Stimulated activated CD4-positive, alpha-beta T cell treated with anti-CD3 and anti-CD28 coated beads, TNF-alpha, amount 100 ng/mL, for 48 hours (primary cell): Measurements from ENCODE around the gene NEURL1.

Experiments used
- DNase-seq, 3 donors: peaks; one replicate each; pipeline ENCODE4 v3.0.0-alpha.2; 2020; ENCODE audit warnings: low read depth in 3 of 3

NEURL1 gene

DNA sequence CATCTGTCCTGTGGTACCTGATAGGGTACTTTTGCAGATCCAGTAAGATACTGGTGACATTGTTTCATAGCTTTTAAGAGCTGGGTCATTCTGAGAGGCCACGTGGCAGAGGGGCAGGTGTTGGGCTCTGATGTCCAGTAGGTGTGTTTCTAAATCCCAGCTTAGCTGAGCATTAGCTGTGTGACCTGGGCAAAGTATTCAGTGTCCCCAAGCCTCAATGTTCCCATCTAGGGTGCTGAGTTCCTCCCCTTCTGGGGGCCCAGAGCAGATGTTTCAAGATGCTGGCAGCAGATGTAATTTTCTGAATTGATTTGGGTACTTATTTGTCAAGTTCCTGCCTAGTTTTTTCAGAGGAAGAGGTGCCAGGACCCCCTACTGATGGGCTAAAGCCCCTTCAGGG lies 52.9 kb downstream of the NEURL1 start:
- DNase-seq: no peak

DNA sequence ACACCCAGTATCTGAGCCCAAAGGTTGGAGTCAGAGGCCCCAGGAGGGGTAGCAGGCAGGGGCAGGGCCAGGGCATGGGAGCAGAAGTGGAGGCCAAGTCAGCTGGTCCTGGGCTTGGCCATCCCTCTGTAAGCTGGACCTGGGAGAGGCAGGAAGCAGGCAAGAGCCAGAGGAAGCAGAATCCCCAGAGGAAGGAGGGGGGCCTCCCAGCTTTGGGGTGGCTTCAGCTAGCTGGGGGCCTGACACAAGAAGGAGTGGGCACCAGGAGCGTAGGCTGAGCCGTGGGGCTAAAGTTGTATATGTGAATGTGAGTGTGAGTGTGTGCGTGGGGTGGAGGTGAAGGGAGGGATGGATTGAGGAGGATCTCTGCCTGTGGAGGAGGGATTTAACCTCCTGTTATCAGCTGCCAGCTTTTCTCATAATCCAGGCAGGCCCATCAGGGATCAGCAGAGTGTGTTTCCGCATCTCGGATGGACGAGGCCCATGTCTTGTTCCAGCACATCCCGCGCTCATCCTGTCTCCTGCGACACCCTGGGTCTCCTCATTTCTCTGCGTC lies 54.0 kb downstream of the NEURL1 start:
- DNase-seq: no peak

DNA sequence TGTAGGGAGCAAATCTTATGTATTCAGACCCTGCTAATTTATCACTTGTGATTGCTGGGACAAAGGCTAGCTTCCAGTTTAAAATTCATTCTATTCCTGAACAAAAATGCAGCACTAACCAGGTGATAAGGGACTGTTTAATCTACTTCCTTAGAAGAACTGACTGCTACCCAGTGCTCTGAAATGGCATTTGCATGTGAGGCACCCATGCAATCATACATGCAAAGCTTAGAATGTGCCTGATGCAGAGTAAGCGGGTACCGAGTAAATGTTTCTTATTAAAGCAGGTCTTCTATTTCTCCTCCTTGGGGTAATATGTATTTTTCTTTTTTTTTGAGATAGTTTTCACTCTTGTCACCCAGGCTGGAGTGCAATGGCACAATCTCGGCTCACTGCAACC lies 54.5 kb downstream of the NEURL1 start:
- no peak for DNase-seq

DNA sequence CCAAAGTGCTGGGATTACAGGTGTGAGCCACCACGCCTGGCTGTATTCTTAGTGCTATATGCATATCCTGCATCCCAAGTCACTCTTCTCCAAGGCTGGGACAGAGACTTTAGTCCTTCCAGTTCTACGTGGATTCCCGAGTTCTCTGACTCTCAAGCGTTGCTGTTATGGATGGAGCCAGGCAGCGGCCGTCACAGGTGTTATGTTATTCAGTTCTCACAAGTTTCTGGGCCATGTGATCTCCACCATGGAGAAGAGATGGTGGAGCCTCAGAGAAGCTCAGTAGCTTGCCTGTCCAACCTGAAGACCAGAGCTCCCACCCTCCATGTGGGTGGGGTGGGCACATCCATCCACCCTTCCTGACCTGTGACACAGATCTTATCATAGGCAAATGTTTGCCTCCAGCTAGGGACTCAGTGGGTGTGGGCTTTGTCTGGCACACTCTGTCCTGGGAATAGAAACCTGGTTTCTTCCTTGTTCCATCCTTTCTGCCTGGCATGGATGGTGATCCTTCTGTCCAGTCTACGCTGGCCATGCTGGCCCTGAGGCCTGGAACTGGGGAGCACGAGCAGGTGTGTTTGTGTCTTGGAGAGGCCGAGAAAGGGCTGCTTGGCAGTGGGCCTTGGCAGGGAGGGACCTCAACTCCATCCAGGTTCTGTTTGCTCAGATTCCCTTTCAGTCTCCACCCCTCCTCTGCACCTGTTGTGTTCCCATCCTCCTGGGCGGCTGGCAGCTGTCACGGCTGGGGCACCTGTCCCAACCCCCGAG lies 55.3 kb downstream of the NEURL1 start:
- DNase-seq: no peak

DNA sequence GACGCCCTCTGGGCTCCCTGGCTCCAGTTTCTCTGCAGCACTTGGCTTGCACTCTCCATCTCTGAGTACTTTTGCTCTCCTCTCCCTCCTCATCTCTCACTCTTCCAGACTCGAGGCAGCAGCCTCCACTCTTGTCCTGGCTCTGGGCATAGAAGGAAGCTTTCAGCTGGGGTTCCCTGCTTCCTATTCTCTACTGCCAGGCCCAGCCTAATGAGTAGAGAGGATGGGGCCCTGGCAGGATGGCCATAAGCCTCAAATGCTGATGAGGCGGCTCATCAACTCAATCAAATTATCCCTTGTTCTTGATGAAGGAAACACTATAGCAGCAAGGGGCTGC lies 55.8 kb downstream of the NEURL1 start:
- no peak for DNase-seq

DNA sequence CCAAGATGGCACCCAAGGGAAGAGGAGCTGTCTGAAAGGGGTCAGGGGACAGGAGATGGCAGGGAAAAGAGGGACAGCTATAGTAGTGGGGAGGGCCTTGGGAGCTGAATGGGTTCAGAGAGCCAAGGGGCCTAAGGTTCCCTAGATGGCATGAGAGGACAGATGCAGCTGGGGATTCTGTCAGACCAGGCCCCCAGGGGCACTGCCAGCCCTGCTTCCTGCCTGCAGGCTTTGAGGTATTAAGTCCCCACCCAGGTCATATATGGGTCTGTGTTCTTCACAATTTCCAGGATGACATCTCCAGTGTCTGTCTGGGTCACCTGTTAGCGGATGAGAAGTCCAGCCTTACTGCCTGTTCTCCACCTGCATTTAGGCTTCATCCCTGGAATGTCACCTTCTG lies 56.7 kb downstream of the NEURL1 start:
- DNase-seq: no peak

DNA sequence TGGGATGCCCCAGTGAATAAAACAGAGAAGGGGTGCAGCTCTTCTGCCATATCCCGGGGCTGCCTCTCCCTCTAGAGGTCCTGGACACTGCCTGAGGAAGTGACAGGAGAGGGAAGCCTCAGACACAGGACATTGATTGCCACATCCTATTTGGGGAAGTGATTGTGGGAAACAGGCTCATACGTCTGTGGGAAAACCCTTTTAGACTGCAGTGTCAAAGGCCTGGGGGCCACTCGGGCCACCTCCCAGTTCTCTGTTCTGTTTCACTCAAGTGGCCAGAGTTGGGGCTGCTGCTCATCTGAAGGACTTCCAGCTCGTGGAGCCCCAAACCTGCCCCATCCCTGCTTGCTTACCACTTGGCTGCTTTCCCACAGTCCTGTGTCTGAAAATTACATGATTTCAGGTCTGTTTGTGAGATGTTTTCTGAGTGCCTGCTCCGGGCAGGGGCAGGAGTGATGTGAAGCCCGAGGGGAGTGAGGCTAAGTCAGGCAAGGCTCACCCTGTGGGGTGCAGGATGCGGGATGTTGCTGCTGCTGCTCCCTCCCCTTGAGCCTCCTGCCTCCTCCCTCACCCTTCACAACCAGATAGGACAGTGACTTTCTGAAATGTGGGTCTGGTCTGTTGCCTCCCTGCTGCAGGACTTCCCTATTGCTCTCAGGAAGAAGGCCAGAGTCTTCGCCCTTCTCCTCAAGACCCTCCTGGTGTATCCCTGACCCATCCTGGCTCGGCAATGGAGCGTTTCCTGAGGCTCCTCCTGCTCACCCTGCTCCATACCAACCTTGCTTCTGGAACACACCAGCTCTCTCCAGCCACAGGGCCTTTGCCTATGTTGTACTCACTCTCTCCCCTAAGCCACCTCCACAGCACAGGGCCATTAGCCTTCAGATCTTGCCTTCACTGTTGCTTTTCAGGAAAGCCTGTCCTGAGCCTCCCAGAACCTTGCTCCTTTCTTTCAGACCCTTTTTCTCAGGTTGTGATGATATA lies 58.4 kb downstream of the NEURL1 start:
- no peak for DNase-seq

DNA sequence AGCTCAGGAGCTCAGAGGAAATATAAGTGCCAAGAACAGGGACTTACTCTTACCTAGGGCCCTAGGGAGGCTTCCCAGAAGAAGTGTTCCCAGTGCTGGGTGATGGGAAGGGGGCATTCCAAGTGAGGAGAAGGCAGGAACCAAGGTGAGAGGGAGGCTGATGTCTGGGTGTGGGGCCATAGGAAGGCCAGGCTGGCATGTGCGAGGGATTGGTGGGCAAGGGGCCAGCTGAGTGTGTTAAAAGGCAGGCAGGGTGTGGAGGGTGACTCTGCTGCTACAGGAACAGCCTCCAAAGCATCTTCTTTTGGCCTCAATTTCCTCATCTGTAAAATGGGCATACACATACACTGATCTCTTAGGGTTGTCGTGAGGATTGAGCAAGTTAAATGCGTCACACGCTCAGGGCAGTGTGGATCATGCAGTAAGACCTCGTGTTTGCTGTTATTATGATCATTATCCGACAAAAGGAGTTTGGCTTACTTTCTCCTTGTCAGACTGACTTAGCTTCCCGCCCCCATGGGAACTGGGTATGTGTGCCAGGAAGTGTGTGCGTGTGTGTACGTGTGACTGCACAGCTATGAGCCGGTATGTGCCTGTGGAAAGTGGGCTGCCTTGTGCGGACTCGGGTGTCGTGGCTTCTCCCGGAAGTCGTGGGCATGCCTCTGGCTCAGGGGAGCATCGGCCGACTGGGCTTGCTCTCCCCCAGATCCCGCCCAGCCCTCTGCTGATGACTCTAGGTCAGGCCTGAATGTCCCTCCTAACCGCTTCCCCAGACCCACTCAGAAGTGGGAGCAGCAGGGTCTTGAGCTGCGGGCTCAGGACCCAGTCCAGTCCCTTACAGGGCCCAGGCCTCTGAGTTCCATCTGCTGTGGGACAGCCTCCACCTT lies 59.6 kb downstream of the NEURL1 start:
- no peak for DNase-seq

DNA sequence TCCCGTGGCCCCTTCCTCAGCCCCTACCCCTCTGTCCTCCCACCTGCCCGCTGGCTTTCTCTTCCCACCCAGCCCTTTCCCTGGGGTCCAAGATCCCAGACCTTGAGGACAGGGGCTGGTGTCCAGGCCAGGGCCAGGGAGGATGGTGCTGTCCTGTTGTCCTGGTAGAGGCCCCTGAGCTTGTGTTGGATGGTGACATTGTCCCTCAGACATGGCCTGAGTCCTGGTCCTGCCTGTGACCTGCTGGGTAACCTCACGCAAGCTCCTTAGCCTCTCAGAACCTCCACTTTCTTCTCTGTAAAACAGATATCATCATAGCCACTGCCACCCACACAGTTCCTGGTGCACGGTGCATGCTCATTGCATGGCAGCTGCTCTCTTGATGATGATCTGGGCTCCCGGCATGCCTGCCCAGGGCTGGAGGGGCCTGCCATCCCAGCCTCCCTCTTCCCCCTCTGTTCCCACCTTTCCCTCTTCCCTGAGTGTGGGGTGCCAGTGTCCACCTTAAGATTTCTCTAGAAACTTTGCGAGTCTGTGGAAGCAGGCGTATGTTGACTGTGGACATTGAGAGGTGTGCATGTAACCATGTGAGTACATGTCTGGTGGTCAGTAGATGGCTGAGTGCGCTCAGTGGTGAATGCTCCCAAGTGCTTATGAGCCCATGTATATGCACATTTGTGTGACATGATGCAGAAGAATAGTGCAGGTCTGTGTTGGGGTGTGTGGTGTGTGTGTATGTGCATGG lies 60.4 kb downstream of the NEURL1 start:
- DNase-seq: peak; percentile 22 to 53 (median 30)

DNA sequence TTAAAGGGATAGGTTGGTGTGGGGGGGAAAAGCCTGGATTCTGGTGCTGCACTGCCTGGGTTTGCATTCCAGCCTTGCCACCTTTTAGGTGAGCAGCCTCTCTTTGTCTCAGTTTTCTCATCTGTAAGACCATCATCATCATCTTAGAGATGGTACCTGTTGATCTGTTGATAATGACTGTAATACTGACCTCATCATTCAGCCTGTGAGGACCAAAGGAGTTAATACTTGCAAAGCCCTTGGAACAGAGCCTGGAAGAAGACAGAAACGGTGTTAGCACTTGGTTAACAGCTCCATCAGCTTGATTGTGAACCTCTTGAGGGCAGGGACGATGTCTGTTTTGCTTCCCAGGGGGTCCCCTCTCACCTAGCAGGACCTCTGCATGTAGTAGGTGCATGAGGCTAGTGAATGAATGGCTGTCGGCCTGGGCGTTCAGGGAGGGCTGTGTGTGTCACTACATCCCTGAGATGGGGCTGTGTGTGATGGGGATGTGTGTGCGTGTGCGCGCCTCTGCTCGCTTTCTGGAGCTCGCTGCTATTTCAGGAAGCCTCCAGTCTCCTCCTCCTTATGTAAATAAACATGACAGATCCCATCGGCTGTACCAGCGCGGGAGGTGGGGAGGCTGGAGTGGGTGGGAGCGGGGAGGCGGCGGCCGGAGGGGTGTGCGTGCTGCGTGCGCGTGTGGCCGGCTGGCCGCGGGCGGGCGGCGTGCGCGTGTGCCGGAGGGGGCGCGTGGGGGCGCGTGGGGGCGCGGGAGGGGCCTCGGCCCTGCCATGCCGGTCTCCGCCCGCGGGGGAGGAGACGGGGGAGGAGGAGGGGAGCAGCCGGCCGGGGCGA lies 61.2 kb downstream of the NEURL1 start:
- DNase-seq: peak in 1 of 3 donors; percentile 14

DNA sequence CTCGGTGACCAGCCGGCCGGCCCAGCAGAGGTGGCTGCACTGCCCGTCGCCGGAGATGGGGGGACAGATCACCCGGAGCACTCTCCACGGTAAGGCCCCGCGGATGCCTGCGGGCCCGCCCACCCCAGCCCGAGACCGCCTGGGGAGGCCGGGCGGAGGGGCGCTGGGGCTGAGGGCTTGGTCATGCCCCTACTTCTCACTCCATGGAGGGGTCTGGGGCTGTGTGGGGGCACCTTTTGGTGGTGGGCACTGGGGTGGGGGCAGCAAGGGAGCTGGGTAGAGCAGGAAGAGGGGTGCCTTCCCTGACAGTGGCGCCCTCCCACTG lies 61.8 kb downstream of the NEURL1 start:
- DNase-seq: no peak

DNA sequence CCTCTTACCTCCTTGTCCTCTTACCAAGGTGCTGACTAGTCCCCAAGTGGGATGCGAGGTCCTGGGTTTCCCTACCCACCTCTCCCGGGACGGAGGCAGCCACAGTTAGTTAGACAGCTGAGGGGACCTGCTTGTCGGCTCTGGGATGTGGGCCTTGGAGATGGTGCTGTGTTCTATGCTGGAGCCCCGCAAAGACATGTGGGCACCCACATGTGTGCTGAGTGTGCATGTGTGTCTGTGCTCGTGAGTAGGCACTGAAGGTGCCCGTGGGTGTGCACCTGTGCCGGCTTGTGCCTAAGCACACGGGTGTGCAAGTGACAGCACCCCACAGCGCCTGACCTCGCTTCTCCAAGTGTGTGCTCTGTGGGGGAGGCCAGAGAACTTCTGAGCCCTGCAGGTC lies 62.2 kb downstream of the NEURL1 start:
- DNase-seq: no peak

DNA sequence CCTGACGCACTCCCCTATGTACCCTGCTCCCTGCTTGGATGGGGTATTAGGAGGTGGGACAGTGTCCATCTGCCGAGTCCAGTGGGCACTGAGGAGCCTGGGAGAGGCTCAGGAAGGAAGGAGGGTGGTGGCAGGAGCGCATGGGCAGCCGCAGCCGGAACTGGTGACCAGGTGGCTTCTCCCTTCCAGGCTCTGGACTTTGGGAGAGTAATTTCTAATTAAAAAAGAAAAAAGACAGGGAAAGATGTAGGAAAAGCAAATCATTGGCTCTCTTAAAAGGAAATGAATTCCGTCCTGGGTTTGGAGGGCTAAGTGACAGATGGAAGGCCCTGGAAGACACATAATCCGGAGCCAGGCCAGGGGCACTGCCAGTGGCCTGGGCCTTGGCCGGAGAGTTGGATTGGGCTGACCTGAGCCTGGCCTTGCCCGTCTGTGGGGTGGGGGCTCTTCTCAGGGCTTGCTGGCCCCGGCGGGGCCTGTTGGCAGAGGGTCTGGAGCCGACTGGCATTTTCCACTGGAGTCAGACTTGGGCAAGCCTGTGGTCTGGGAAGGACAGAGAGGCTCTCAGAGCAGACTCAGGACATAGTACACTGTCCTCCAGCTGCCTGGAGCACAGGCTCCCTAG lies 63.0 kb downstream of the NEURL1 start:
- no peak for DNase-seq

DNA sequence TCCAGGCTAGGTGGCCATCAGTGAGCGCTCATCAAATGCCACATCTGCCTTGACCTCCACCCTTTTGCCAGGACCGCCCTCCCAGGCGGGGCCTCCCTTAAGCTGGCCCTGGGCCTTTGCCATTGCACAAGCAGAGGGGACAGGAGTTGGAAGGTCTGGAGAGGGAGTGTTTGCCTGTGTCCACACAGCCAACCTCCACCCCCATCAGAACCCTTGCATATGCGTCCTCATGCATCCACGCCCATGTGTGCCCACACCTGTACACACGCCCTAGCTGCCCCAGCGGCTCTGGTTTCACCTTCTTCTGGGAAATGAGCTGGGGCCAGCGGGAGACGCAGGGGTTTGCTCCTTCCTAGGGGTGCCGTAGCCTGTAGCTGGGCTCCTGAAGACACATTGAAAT lies 64.0 kb downstream of the NEURL1 start:
- no peak for DNase-seq

DNA sequence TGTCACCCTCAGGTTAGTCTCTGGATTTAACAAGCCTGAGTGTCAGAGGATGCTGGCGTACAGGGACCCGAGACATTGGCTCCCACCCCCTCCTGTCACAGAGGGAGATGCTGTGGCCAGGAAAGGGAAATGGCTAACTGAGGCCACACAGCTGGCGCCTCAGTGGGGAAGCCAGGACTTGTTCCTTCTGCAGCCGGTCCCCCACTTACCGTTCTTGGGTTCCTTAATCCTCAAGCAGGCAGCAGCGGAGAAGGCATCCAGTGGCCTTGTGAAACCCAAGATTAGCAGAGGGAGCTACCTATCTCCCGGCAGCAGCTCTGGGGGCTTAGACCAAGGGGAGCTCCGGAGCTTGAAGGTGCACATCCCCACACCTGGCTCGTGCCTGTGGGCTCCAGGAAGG lies 65.4 kb downstream of the NEURL1 start:
- DNase-seq: no peak

DNA sequence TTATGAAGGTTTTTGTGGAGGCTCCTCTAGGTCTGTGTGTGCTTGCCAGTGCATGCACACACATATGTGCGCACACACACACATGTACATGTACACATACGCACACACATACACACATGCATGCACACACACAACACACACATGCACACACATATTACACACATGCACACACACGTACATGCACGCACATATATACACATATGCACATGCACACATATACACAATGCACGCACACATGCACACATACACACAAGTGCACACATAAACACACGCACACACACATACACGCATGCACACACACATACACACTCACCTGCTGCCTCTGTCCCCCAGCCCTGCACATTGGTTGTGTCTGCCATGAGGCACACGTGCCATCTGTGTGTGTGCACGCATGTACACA lies 66.3 kb downstream of the NEURL1 start:
- no peak for DNase-seq

DNA sequence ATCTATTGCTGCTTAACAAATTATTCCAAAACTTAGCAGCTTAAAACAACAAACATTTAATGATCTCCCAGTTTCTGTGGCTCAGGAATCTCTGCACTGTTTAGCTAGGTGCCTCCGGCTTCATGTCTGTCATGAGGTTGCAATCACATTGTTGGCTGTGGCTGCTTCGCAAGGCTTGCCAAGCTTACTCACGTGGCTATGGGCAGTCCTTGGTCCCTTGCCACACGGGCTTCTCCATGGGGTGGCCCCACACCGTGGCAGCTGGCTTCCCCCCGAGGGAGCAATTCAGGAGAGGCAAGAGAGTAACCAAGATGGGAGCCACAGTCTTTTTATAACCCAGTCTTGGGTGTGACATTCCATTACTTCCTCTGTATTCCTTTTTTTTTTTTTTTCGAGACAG lies 67.4 kb downstream of the NEURL1 start:
- no peak for DNase-seq

DNA sequence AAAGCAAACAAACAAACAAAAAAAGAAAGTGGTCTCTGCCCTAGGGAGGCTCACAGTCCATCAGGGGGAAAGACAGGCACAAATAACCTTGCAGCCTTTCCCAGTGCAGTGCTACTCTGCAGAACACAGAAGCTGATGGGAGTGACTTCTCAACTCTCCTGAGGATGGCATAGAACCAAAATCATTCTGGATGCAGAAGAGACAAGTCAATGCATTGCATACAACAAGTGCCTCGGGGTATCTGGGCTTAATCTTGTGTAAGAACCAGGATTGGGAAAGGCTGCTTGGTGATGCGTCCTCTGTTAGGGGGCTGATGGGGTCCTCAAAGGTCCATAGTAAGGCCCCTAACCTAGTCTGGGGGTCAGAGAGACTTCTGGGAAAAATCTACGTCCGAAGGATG lies 68.9 kb downstream of the NEURL1 start:
- DNase-seq: no peak

DNA sequence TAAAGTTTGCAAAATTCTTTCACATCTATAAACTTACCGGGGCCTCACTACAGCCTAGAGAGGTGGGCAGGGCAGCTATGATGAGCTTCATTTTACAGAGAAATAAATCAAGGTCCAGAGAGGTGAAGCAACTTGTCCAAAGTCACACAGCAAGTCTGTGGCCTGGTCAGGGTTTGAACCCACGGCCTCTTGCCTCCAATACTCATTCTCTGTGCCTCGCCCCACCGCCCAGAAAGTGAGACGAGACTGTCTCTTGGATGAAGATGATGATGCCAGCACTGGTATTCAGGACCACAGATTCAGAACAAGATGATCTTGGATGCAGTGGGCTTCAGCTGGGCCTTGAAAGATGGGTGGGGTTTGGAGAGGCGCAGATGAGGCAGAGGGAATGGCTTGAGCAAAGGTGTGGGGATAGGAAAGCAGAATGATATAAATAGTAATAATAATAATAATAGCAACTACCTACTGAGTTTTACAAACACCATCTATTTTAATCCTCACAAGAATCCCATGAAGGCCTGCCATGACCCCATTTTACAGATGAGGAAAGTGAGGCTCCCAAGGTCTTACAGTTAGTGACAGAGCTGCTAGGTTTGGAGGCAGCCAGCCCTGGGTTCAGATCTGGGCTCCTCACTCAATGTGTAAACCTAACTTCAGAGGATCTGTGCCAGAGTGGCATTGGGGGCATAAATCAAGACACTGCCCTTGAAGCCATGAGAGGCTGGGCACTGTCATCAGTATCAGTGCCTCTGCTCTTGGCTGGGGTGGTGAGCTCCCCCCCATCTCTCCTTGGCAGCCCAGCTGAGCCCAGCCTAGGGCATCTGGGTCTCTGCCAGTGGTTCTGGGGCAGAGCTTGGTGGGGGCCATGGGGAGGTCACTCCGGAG lies 70.0 kb downstream of the NEURL1 start:
- no peak for DNase-seq
